Bladder microvascular endothelial cell (primary cell): ENCODE measurements around the gene TMEM53. TPM values are rescaled to one million over a fixed set of nuclear protein-coding genes. Genes with fewer than 3 reads are reported as not detected.

ENCODE experiments used
- total RNA-seq: library from RNA; depleted of rRNA; stranded (reverse); fragments of >200 nt; gene quantifications from 2 replicates; pipeline ENCODE4 v1.2.3, GENCODE V29; 2014

Gene TMEM53
- 2.1 and 3.2 TPM in 2 replicates for total RNA-seq

GRCh38 chr1:44674113-44675000, at the start of gene TMEM53, which contains the start of gene ARMH1:
TMEM53 (minus strand) TSS chr1:44674481; CDS start chr1:44674391, 90 bp downstream.
ARMH1 (plus strand) TSS chr1:44674714; CDS start chr1:44689698, 14,984 bp downstream.

Other genes starting within 250 kb of the TMEM53 start
- 0.16 and 0.25 TPM in 2 replicates for gene ARMH1, start 233 bp upstream of the TMEM53 start, total RNA-seq
- not detected in 2 replicates for gene RNU5D-1, start 56.7 kb upstream of the TMEM53 start, total RNA-seq
- 15.7 and 26.4 TPM in 2 replicates for gene KIF2C, start 65.4 kb upstream of the TMEM53 start, total RNA-seq
- gene RPS8, start 101.1 kb upstream of the TMEM53 start, total RNA-seq, result 1,069 and 1,168 TPM in 2 replicates
- gene BEST4, start 113.7 kb upstream of the TMEM53 start, total RNA-seq, result under 0.01 and 0.06 TPM in 2 replicates
- gene PLK3, start 125.9 kb upstream of the TMEM53 start, total RNA-seq, result 13.8 and 36.3 TPM in 2 replicates
- 0.25 and 0.32 TPM in 2 replicates for gene DYNLT4, start 132.9 kb upstream of the TMEM53 start, total RNA-seq
- gene BTBD19, start 134.0 kb upstream of the TMEM53 start, total RNA-seq, result 2.1 and 11.4 TPM in 2 replicates
- gene PTCH2, start 168.8 kb upstream of the TMEM53 start, total RNA-seq, result 0.06 TPM in 1 of 2 replicates, not detected in the other